IPS DF 4.7 (cell line): Measurements from ENCODE around the gene SLC2A9.
"Not testable (repeated sequence)": the region's sequence is repeated elsewhere in the genome, so short reads cannot be mapped to it uniquely, and the experiment has no call there.

Experiments used
- DNase-seq: peaks from one replicate; pipeline ENCODE4 v3.0.0-alpha.2; 2013; ENCODE audit warnings: low spot score; ENCODE audit errors: extremely low read depth

The SLC2A9 gene

GRCh38 chr4:9826551-9826950 lies 194.7 kb downstream of the SLC2A9 start:
- no peak for DNase-seq

- no peak for DNase-seq
These were observed 196.2 kb downstream of the SLC2A9 start for GRCh38 chr4:9825049-9825448.

- DNase-seq: no peak
These were observed 201.0 kb downstream of the SLC2A9 start for GRCh38 chr4:9820343-9820742.

- no peak for DNase-seq
These were observed 205.0 kb downstream of the SLC2A9 start for GRCh38 chr4:9816285-9816684.

GRCh38 chr4:9812501-9813340 lies 208.6 kb downstream of the SLC2A9 start:
- no peak for DNase-seq

- no peak for DNase-seq
These were observed 209.5 kb downstream of the SLC2A9 start for GRCh38 chr4:9811806-9812205.

- DNase-seq: no peak
These were observed 213.2 kb downstream of the SLC2A9 start for GRCh38 chr4:9808077-9808476.

- DNase-seq: no peak
These were observed 216.4 kb downstream of the SLC2A9 start for GRCh38 chr4:9804918-9805317.

GRCh38 chr4:9800848-9801247 lies 220.4 kb downstream of the SLC2A9 start:
- no peak for DNase-seq

GRCh38 chr4:9796641-9797040 lies 224.7 kb downstream of the SLC2A9 start:
- not testable (repeated sequence) for DNase-seq

- no peak for DNase-seq
These were observed 228.9 kb downstream of the SLC2A9 start for GRCh38 chr4:9792381-9792780.

- not testable (repeated sequence) for DNase-seq
These were observed 235.4 kb downstream of the SLC2A9 start for GRCh38 chr4:9785891-9786290.

- no peak for DNase-seq
These were observed 239.2 kb downstream of the SLC2A9 start for GRCh38 chr4:9782136-9782436.

GRCh38 chr4:9781343-9782135 lies 239.8 kb downstream of the SLC2A9 start, which contains the start of gene DRD5:
Gene DRD5 (plus strand): TSS chr4:9781634. CDS start chr4:9782030, 396 bp downstream.
- DNase-seq: no peak
